Gastrocnemius medialis (tissue), 4 donors: ENCODE results near the gene SLC8B1. TPM values are rescaled to one million over a fixed set of nuclear protein-coding genes. Genes with fewer than 3 reads are reported as not detected.

Source experiments
- ATAC-seq, 2 donors: fragments of 150-250 bp; one replicate each; pipeline ENCODE4 v1.9.1; 2016
- DNase-seq, 2 donors: peaks; one replicate each; pipeline ENCODE4 v3.0.0-alpha.2; 2019
- H3K27ac ChIP-seq, 4 donors: fragments of 200-600 bp; sonication (generic); 1 replicate in 1 of 4; 2 replicates in 3 of 4; pipeline ENCODE4 v1.5.1; 2016 to 2018; ENCODE audit warnings: mild to moderate bottlenecking in 2 of 4, moderate library complexity in 1 of 4
- H3K27me3 ChIP-seq, 3 donors: fragments of 200-600 bp; sonication (generic) in 2 of 3; 1 replicate in 1 of 3; 2 replicates in 2 of 3; pipeline versions ENCODE4 v1.5.1 to v1.6.0; 2016 to 2019; ENCODE audit warnings: mild to moderate bottlenecking in 1 of 3, moderate library complexity in 1 of 3
- H3K36me3 ChIP-seq, 2 donors: fragments of 200-600 bp; sonication (generic) in 1 of 2; one replicate each; pipeline ENCODE4 v1.5.1; 2017 to 2018
- H3K4me1 ChIP-seq, 2 donors: fragments of 200-600 bp; sonication (generic) in 1 of 2; one replicate each; pipeline ENCODE4 v1.5.1; 2016 to 2017; ENCODE audit warnings: mild to moderate bottlenecking in 2 of 2
- H3K4me3 ChIP-seq, 4 donors: fragments of 200-600 bp; sonication (generic) in 3 of 4; 1 replicate in 1 of 4; 2 replicates in 3 of 4; pipeline ENCODE4 v1.5.1; 2016 to 2019; ENCODE audit warnings: mild to moderate bottlenecking in 2 of 4
- H3K9me3 ChIP-seq, 3 donors: fragments of 200-600 bp; sonication (generic) in 2 of 3; 1 replicate in 1 of 3; 2 replicates in 2 of 3; pipeline ENCODE4 v1.5.1; 2016 to 2019
- CTCF ChIP-seq, 5 experiments: fragments of 450-650 bp in 3 of 5; fragments of 200-600 bp in 2 of 5; sonication (generic) in 2 of 5; IDR thresholded peaks in 4 of 5; conservative IDR thresholded peaks in 1 of 5; 1 replicate in 4 of 5; 2 replicates in 1 of 5; pipeline ENCODE4 v1.5.1; 2016 to 2019; ENCODE audit warnings: antibody characterized with exemption in 5 of 5, mild to moderate bottlenecking in 3 of 5, moderate library complexity in 3 of 5
- POLR2A ChIP-seq, 2 donors: fragments of 450-650 bp; IDR thresholded peaks; one replicate each; pipeline ENCODE4 v1.6.1; 2017; ENCODE audit warnings: antibody characterized with exemption in 2 of 2, mild to moderate bottlenecking in 2 of 2, moderate library complexity in 2 of 2
- in situ Hi-C, 4 donors: fragments of 200-750 bp; cut with MboI; loops; one replicate each; pipeline versions ENCODE4 v1.15.0 to v1.8.0; 2017; ENCODE audit warnings: low sequenced_read_pairs in 4 of 4
- intact Hi-C: fragments of 100-400 bp; cut with DNase I; formaldehyde crosslinking; loops from one replicate; pipeline ENCODE4 v1.15.1; 2023; ENCODE audit warnings: low total_unique reads
- total RNA-seq, 4 donors: library from RNA; depleted of rRNA; stranded (reverse); fragments of >200 nt; gene quantifications; one replicate each; pipeline versions ENCODE4 v1.1.0 to v1.2.3, GENCODE V29; 2016

The SLC8B1 gene
- total RNA-seq, 4 donors from 2014 or later: 8.2 to 21.2 (median 14.5) TPM

DNA sequence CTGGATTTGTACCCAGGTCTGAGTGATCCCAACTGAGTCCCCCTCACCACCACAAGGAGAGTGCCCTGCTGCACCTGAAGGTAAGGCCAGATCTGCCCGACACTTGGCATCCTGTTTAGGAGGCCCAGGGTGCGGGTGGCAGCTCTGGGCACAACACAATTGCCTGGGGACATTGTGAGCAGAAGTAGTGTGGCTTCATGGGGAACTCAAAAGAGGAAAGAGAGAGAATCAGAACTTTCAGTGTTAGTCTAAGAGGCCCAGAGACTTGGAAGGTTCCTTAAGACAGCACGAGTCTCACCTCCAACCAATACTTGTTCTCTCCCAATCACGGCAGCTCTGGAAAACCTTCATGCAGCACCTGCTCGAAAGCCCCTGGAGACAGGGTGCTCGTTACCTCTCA is 6.6 kb upstream of the SLC8B1 start:
- Histone ChIP-seq H3K27me3 (no peaks in the 10 kb centered on the region), H3K27ac (no peak overlapping the region), H3K9me3 (no peaks in the 10 kb centered on the region), H3K4me1 (no peaks in the 10 kb centered on the region), H3K4me3 (no peak overlapping the region), H3K36me3 (no peaks in the 10 kb centered on the region)
- no peak for ATAC-seq
- no peak for DNase-seq
- in situ Hi-C loops (no loop called here), intact Hi-C loops (no loop called here)
- TF ChIP-seq POLR2A (IDR thresholded peaks at IDR 0.05) (no peak), CTCF (IDR thresholded peaks at IDR 0.05 in 4 of 5, conservative IDR thresholded peaks at IDR 0.05 in 1 of 5) (no peak)

- TF ChIP-seq CTCF (IDR thresholded peaks at IDR 0.05 in 4 of 5, conservative IDR thresholded peaks at IDR 0.05 in 1 of 5) (no peak), POLR2A (IDR thresholded peaks at IDR 0.05) (no peak)
- Histone ChIP-seq H3K4me3 (no peak overlapping the region), H3K4me1 (peaks cover 0 to 3% of the 10 kb centered on the region in 2 donors), H3K9me3 (no peaks in the 10 kb centered on the region), H3K36me3 (no peaks in the 10 kb centered on the region), H3K27me3 (no peaks in the 10 kb centered on the region), H3K27ac (no peak overlapping the region)
- DNase-seq (no peak), ATAC-seq (no peak)
- intact Hi-C loops (no loop called here), in situ Hi-C loops (no loop called here)
Measured at GRCh38 chr12:113340061-113340460, 5.2 kb upstream of the SLC8B1 start.

DNA sequence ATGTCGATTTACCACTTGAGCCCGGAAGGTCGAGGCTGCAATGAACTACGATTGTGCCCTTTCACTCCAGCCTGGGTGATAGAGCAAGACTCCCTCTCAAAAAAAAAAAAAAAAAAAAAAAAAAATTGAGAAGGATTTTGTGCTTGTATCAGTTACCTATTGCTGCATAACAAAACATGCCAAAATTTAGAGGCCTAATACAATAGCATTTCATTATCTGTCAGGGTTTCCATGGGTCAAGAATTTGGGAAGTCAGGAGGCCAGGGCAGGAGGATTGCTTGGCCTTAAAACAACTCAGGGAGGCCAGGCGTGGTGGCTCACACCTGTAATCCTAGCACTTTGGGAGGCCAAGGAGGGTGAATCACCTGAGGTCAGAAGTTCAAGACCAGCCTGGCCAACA is 4.6 kb upstream of the SLC8B1 start:
- H3K4me3 ChIP-seq: no peak overlapping the region
- no peaks in the 10 kb centered on the region for H3K9me3 ChIP-seq
- no peak overlapping the region for H3K27ac ChIP-seq
- no peaks in the 10 kb centered on the region for H3K36me3 ChIP-seq
- intact Hi-C loops: loop anchor here (10.0 kb wide), 1 partner anchor 145 kb away; no protein-coding TSS in a partner anchor
- no peaks in the 10 kb centered on the region for H3K27me3 ChIP-seq
- TF ChIP-seq POLR2A (IDR thresholded peaks at IDR 0.05) (no peak), CTCF (IDR thresholded peaks at IDR 0.05 in 4 of 5, conservative IDR thresholded peaks at IDR 0.05 in 1 of 5) (no peak)
- no peak for ATAC-seq
- in situ Hi-C loops: loop anchor here in 1 of 4 donors (10.0 kb wide), 1 partner anchor 155 kb away; the partner anchor contains the start of genes DDX54 and RITA1
- peaks cover 0 to 3% of the 10 kb centered on the region in 2 donors for H3K4me1 ChIP-seq
- DNase-seq: no peak

GRCh38 chr12:113333877-113334785 is 778 bp downstream of the SLC8B1 start:
- H3K27me3 ChIP-seq: no peaks in the 10 kb centered on the region
- ATAC-seq (peak; percentile 9 to 21), DNase-seq (no peak)
- H3K4me3 ChIP-seq: peak overlapping the region; percentile 77 to 85 (median 82)
- peaks cover 11 to 16% of the 10 kb centered on the region in 2 donors for H3K4me1 ChIP-seq
- TF ChIP-seq CTCF (IDR thresholded peaks at IDR 0.05 in 4 of 5, conservative IDR thresholded peaks at IDR 0.05 in 1 of 5) (no peak), POLR2A (IDR thresholded peaks at IDR 0.05) (no peak)
- in situ Hi-C loops (loop anchor here in 1 of 4 donors (10.0 kb wide), 1 partner anchor 149 kb away; the partner anchor contains the start of genes DDX54 and RITA1), intact Hi-C loops (loop anchor here (10.0 kb wide), 1 partner anchor 139 kb away; no protein-coding TSS in a partner anchor)
- H3K27ac ChIP-seq: peak overlapping the region; percentile 80 to 85 (median 82)
- H3K36me3 ChIP-seq: peaks cover 0 to 17% of the 10 kb centered on the region in 2 donors
- H3K9me3 ChIP-seq: no peaks in the 10 kb centered on the region
